ENCODE measurements around the gene CDK5RAP2. TPM values are rescaled to one million over a fixed set of nuclear protein-coding genes. Genes with fewer than 3 reads are reported as not detected.

CDK5RAP2 gene
- total RNA-seq, 6 experiments from 2014 or later, result 28.4 to 40.8 (median 36.8) TPM

DNA sequence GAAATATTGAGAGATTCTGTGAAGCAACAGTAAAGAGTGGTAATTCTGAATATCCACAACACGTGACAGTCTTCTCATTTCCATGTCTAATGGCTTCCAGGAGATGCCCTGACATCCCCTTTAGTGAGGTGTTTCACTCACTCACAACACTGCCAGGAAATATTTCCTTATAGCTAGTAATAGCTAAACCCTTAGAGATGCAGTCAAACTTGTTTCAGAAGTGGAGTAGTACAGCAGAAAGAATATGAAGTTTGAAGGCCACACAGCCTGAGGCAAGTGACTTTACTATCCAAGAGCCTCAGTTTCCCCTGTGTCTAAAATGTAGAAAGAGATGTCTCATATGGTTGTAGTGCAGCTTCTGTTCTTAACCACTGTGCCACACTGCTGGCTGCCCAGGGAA is 139.2 kb downstream of the CDK5RAP2 start:
- no peak for DNase-seq
- H3K9me3 Mint-ChIP-seq, result no peaks in the 10 kb centered on the region
- no peak overlapping the region for H3K4me3 Mint-ChIP-seq
- H3K36me3 Mint-ChIP-seq (ENCODE audit: low read depth), result peaks cover 15% of the 10 kb centered on the region; the same call in 1 of the 2 replicates
- peak overlapping the region; percentile 88; the same call in 1 of the 2 replicates for H3K27ac Mint-ChIP-seq
- H3K4me1 Mint-ChIP-seq (ENCODE audit: low read depth), result peaks cover 54% of the 10 kb centered on the region
- H3K27me3 Mint-ChIP-seq (ENCODE audit: insufficient read depth), result peaks cover 1% of the 10 kb centered on the region; the same call in 1 of the 2 replicates
- TF ChIP-seq, protein P1, sequence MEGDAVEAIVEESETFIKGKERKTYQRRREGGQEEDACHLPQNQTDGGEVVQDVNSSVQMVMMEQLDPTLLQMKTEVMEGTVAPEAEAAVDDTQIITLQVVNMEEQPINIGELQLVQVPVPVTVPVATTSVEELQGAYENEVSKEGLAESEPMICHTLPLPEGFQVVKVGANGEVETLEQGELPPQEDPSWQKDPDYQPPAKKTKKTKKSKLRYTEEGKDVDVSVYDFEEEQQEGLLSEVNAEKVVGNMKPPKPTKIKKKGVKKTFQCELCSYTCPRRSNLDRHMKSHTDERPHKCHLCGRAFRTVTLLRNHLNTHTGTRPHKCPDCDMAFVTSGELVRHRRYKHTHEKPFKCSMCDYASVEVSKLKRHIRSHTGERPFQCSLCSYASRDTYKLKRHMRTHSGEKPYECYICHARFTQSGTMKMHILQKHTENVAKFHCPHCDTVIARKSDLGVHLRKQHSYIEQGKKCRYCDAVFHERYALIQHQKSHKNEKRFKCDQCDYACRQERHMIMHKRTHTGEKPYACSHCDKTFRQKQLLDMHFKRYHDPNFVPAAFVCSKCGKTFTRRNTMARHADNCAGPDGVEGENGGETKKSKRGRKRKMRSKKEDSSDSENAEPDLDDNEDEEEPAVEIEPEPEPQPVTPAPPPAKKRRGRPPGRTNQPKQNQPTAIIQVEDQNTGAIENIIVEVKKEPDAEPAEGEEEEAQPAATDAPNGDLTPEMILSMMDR (IDR thresholded peaks at IDR 0.05), result no peak

DNA sequence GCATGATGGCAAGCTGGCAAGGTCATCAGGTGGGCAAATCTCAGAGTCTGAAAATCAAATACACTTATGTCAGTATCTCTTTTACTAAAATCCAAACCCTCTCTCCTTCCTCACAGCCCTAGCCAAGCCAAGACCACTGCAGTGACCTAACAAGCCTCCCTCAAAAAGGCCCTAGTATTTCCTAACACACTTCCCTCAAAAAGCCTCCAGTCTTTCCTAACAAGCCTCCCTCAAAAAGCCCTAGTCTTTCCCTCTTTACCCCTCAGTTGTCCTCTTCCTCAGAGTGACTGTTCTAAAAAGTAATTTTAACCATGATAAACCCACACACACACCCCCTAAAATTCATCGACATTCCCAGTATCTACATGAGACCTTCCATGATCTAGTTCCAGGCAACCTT is 140.0 kb downstream of the CDK5RAP2 start:
- H3K27ac Mint-ChIP-seq, result no peak overlapping the region; the same call in 1 of the 2 replicates
- H3K9me3 Mint-ChIP-seq, result no peaks in the 10 kb centered on the region
- H3K27me3 Mint-ChIP-seq (ENCODE audit: insufficient read depth), result peaks cover 1% of the 10 kb centered on the region; the same call in 1 of the 2 replicates
- H3K36me3 Mint-ChIP-seq (ENCODE audit: low read depth), result peaks cover 15% of the 10 kb centered on the region; the same call in 1 of the 2 replicates
- DNase-seq, result no peak
- H3K4me1 Mint-ChIP-seq (ENCODE audit: low read depth), result peaks cover 62% of the 10 kb centered on the region
- no peak overlapping the region for H3K4me3 Mint-ChIP-seq
- TF ChIP-seq, protein P1 (IDR thresholded peaks at IDR 0.05), result no peak

DNA sequence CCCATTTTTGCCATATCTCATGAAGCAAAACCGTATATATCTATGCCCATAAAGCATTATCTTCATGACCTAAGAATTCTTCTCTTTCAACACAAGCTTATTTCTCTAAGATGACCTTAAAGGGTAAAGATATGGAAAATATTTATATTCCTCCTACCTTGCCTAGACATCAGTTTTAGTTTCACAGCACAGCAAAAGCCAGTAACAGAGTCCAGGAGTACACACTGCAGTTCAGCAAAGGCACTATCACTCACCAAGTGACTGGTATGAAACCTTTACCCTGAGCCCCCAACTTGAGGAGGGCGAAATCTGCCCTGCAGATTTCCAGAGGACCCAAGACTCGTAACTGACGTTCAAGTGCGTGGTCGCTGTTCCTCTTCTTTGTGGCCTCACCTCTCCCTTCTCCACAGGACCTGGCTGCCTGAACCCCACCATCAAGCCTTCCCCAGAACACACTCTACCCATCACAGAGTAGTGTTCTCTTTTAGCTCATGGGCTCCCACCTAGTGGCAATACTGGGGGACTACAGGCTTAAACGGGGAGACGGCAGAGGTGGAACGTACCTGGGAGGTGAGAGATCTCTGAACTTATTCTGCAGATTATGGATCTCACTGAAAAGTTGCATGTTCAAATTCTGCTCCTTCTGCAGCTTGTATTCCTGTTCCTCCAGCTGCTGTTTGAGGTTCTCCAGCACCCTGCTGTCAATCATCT is 141.0 kb downstream of the CDK5RAP2 start:
- TF ChIP-seq, protein P1 (IDR thresholded peaks at IDR 0.05), result peak; percentile 79
- Mint-ChIP-seq H3K36me3 (ENCODE audit: low read depth) (peaks cover 15% of the 10 kb centered on the region; the same call in 1 of the 2 replicates), H3K4me1 (ENCODE audit: low read depth) (peaks cover 72% of the 10 kb centered on the region), H3K9me3 (no peaks in the 10 kb centered on the region), H3K4me3 (no peak overlapping the region), H3K27ac (0 out of 2 replicates have a peak overlapping the region, but pooled peaks have one; percentile 20), H3K27me3 (ENCODE audit: insufficient read depth) (peaks cover 4% of the 10 kb centered on the region)
- peak; percentile 6 for DNase-seq

DNA sequence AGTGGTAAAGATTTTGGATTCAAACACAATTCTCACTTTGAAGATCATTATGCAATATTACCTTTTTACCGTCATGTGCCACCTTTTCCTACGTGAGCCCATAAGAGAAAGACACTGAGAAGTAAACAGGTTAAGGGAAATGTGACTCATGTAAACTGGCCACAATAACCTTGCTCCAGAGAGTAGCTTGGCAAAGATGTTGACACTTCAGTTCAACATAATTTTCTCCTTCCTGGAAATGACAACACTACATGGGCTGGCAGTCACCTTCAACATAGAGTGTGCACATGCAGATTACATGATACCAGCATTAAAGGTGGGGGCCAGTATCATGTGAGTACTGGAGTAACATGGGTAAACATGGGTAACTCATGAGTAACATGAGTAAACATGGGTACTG is 141.9 kb downstream of the CDK5RAP2 start:
- no peak overlapping the region for H3K27ac Mint-ChIP-seq
- no peak for DNase-seq

DNA sequence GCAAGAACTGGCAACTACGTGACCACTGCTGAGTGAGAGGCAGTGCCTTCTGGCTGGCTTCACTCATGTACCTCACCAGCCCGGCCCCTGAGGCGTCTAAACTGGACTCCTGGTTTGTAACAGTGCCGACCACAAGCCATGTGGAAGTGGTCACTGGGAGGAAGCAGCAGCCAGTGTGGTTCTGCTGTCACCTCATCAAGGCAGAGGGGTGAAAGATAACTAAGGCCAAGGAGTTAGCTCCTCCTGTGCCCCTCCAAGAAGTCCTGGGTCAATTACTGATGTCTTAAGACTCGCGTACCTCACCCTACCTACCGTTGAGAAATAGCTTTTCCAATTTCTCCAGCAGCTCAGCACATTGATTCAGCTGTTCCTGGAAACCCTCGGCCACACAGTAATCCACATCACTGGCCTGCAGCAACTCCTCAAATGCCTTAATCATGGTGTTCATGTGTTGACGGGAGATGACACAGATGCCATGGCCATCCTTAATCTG is 142.9 kb downstream of the CDK5RAP2 start:
- TF ChIP-seq, protein P1 (IDR thresholded peaks at IDR 0.05), result no peak
- H3K4me1 Mint-ChIP-seq (ENCODE audit: low read depth), result peaks cover 58% of the 10 kb centered on the region
- no peak overlapping the region for H3K4me3 Mint-ChIP-seq
- H3K9me3 Mint-ChIP-seq, result no peaks in the 10 kb centered on the region
- H3K36me3 Mint-ChIP-seq (ENCODE audit: low read depth), result peaks cover 4% of the 10 kb centered on the region; the same call in 1 of the 2 replicates
- peak overlapping the region; percentile 0; the same call in 1 of the 2 replicates for H3K27ac Mint-ChIP-seq
- DNase-seq, result no peak
- peaks cover 3% of the 10 kb centered on the region; the same call in 1 of the 2 replicates for H3K27me3 Mint-ChIP-seq (ENCODE audit: insufficient read depth)

More for the DNA sequence above, 141.9 kb downstream of the CDK5RAP2 start:
- TF ChIP-seq, protein P1 (IDR thresholded peaks at IDR 0.05), result no peak
- H3K9me3 Mint-ChIP-seq, result no peaks in the 10 kb centered on the region
- H3K4me1 Mint-ChIP-seq (ENCODE audit: low read depth), result peaks cover 68% of the 10 kb centered on the region
- peaks cover 3% of the 10 kb centered on the region; the same call in 1 of the 2 replicates for H3K27me3 Mint-ChIP-seq (ENCODE audit: insufficient read depth)
- no peak overlapping the region for H3K4me3 Mint-ChIP-seq
- peaks cover 11% of the 10 kb centered on the region; the same call in 1 of the 2 replicates for H3K36me3 Mint-ChIP-seq (ENCODE audit: low read depth)

Data from HFFc6 (cell line).